Adrenal gland (tissue), 5 donors: ENCODE results near the gene TMEM150C.

Experiments used
- POLR2A ChIP-seq, 2 donors: fragments of 450-650 bp; IDR thresholded peaks; one replicate each; pipeline ENCODE4 v1.6.1; 2017; ENCODE audit warnings: antibody characterized with exemption in 2 of 2, mild to moderate bottlenecking in 2 of 2, moderate library complexity in 1 of 2
- TF ChIP-seq, protein P1 (sequence below), 6 experiments: fragments of 450-650 bp in 4 of 6; fragments of 200-600 bp in 2 of 6; sonication (generic) in 1 of 6; IDR thresholded peaks; 1 replicate in 5 of 6; 2 replicates in 1 of 6; pipeline versions ENCODE4 v1.5.1 to v1.8.0; 2016 to 2021; ENCODE audit warnings: antibody characterized with exemption in 6 of 6, mild to moderate bottlenecking in 2 of 6, moderate library complexity in 1 of 6
- donor health status: DM: no; HTN: no; CAD: no.

DNA sequence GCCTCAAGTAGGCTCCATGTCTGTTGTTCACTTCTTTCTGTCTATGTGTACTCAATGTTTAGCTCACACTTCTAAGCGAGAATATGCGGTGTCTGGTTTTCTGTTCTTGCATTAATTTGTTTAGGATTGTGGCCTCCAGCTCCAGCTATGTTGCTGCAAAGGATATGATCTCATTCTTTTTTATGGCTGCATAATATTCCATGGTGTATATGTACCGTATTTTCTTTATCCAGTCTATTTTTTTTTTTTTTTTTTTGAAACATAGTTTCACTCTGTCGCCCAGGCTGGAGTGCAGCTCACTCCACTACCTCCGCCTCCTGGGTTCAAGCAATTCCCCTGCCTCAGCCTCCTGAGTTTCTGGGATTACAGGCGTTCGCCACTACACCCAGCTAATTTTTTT lies 5.7 kb upstream of the TMEM150C start:
- TF ChIP-seq, protein P1, sequence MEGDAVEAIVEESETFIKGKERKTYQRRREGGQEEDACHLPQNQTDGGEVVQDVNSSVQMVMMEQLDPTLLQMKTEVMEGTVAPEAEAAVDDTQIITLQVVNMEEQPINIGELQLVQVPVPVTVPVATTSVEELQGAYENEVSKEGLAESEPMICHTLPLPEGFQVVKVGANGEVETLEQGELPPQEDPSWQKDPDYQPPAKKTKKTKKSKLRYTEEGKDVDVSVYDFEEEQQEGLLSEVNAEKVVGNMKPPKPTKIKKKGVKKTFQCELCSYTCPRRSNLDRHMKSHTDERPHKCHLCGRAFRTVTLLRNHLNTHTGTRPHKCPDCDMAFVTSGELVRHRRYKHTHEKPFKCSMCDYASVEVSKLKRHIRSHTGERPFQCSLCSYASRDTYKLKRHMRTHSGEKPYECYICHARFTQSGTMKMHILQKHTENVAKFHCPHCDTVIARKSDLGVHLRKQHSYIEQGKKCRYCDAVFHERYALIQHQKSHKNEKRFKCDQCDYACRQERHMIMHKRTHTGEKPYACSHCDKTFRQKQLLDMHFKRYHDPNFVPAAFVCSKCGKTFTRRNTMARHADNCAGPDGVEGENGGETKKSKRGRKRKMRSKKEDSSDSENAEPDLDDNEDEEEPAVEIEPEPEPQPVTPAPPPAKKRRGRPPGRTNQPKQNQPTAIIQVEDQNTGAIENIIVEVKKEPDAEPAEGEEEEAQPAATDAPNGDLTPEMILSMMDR (IDR thresholded peaks at IDR 0.05), result no peak
- TF ChIP-seq POLR2A (IDR thresholded peaks at IDR 0.05), result no peak
